CD4-positive, alpha-beta T cell treated with Interleukin-2 at 100 ng/mL for 4 hours (primary cell): ENCODE results near the gene NCF4.

Experiments
- DNase-seq: peaks from one replicate; pipeline ENCODE4 v3.0.0-alpha.2; 2020; ENCODE audit warnings: low spot score

Gene NCF4

GRCh38 chr22:36838119-36839030, 22.4 kb upstream of the NCF4 start:
- no peak for DNase-seq

DNA sequence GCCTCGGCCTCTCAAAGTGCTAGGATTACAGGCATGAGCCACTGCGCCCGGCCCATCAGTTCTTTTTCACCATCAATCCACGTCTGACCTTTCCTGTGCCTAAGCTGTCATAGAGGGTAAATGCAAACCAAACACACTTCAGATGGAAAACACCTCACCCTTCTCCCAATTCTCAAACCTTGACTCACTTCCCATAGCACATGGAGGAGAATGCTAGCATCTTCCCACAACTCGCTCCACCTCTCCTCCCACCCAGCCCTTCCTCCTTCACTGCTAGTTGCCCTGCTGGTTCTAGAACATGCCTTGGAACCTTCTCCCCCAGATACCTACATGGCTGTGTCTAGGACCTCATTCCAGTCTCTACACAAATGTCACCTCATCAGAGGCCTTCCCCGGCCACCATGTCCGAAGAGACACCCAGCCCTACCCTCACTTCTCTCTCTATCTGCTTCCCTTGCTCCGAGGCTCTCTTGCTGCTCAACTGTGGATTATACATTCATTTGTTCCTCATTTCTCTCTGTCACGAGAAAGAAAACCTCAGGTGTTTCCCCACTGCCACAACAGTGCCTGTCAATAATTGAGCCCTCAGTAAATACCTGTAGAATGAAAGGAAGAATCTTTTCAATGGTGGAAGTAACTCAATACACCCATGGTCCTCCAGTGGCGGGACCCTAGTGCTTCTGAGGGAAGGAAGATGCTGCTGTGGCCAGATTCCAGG, 21.3 kb upstream of the NCF4 start:
- no peak for DNase-seq

DNA sequence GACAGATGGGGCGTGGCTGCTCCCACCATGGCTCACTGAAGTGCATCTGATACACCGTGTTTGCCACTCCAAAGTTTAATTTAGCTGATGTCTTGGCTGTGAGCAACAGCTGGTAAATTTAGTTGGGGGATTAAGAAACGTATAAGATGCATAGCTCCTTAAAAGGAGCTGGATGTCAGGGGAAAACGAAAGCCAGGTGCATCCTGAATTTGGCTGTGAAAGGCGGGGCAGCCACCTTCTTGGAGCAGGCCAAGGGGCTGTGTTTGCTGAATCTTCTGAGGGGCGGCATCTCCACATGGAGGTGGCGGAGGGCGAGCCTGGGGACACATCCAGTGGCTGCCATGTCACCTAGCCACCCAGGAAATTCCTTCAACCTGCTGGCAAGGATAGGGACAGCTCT, 20.7 kb upstream of the NCF4 start:
- no peak for DNase-seq

GRCh38 chr22:36846271-36846670, 14.5 kb upstream of the NCF4 start:
- no peak for DNase-seq

- no peak for DNase-seq
Observed at GRCh38 chr22:36846949-36847348, 13.9 kb upstream of the NCF4 start.

- DNase-seq: no peak
Observed at GRCh38 chr22:36850056-36850455, 10.8 kb upstream of the NCF4 start.

- DNase-seq: no peak
Observed at GRCh38 chr22:36850682-36851081, 10.1 kb upstream of the NCF4 start.

DNA sequence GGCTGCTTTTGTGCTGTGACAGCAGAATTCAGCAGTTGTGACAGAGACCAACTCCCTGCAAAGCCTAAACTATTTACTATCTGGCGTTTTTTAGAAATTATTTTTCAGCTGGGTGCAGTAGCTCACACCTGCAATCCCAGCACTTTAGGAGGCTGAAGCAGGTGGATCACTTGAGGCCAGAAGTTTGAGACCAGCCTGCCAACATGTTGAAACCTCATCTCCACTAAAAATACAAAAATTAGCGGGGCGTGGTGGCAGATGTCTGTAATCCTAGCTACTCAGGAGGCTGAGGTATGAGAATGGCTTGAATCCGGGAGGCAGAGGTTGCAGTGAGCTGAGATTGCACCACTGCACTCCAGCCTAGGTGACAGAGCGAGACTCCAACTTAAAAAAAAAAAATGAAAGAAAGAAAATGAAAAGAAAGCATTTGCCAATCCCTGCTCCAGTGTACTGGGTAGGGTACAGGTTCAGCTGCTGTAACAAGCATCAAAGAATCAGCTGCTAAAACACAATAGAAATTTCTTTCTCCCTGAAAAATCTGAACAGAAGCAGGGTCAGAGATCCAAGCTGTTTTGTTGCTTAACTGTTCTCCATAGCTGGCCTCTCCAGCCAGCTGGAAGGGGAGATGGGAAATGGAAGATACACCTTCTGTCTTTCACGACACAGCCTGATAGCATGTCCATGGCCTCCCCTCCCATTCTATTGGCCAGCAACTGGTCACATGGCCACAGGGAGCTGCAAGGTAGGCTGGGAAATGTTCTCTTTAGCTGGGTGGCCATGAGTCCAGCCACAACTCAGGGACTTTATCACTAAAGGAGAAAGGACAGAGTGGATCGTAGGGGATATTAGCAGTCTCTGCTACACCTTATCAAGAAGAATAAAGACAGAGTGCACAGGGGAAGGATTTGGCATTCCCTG, 8.5 kb upstream of the NCF4 start:
- DNase-seq: no peak

DNA sequence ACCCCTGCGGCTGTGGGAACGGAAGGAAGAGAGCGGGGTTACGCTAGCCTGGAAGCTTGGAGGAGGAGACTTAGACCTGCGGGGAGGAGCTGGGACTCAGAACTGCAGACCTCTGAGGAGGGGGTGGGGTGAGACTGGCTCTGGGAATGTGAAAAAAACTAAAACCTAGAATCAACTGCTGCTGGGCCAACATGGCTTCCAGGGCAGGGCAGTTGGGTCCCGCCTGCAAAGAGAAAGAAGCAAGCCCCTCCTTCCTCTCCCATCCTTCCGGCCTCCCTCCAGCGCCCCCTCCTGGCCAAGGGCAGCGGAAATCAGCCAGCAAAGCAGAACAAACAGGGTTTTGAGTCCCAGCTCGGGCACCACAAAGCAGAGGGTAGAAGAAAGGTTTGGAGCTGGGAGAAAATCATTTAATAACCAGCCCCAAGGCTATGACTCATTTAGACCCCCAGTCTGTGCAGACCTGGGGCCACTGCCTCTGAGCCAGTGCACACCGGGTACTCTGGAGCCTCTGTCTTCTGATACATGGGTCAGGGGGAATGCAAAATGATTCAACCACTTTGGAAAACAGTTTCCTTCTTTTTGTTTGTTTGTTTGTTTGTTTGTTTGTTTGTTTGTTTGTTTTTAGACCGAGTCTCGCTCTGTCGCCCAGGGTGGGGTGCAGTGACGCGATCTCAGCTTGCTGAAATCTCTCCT, 7.3 kb upstream of the NCF4 start:
- peak; percentile 89 for DNase-seq

DNA sequence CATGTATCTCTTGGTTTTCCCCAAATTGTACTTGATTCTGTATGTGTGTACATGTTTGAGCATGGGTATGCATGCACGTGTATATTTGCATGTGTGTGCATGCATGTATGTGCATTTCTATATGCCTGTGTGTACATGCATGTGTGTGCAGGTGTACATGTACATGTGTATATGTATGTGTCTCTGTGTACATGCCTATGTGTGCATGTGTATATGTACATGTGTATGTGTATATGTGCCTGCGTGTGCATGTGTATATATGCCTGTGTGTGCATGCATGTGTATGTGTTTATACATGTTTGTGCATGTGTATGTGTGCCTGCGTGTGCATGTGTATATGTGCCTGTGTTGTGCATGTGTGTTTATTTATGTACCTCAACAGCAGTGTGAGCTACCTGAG, 5.3 kb upstream of the NCF4 start:
- no peak for DNase-seq

GRCh38 chr22:36856121-36856791, 4.5 kb upstream of the NCF4 start:
- peak; percentile 92 for DNase-seq

DNA sequence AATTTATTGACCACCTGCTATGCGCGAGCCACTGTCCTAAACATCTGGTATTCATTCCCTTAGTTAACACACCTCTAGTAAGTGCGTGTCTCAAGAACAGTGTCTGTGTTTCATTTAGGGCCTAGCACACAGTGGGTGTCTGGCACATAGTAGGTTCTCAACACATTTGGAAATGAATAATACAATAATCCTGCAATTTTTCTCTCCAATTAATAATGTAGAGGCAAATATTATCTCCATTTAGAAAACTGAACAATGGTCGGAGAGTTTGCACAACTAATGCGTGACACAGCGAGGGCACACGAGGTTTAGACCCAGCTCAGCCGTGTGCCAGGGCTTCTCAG, 4.0 kb upstream of the NCF4 start:
- no peak for DNase-seq

GRCh38 chr22:36858156-36858555, 2.6 kb upstream of the NCF4 start:
- no peak for DNase-seq

DNA sequence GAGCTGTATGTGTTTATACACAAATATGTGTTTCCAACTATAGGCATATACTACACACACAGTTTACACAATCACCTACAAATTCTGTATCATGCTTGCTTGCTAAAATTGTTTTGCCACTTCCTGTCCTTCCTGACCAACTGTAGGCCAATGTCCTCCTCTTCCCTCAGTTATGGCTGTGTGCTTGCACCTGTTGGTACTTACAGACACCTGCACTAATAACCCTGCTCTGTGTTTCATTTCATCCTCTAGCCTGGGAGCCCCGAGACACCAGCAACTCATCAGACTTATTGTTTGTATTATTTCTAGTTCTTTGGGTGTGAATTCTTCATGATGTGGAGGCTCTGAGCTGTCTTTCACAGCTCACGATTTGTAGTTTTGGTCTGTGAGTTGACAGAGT, 1.8 kb upstream of the NCF4 start:
- DNase-seq: no peak

GRCh38 chr22:36860017-36860416, 789 bp upstream of the NCF4 start:
- no peak for DNase-seq

DNA sequence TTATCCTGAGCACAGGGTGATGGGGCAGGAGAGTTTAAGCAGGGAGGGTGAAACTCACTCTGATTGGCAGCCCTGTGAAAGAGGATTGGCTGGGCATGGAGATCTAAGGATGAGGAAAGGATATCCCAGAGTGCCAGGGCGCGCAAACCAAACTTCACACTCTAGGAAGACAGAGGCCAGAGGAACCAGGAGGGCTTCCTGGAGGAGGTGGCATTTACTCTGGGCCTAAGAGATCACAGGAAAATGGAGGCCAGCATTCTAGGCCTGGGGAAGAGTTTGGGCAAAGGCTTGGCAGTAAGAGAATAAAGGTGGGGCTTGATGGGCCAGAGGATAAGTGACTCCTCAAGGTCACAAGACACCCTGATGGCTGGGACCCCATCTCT, 377 bp upstream of the NCF4 start:
- DNase-seq: no peak

DNA sequence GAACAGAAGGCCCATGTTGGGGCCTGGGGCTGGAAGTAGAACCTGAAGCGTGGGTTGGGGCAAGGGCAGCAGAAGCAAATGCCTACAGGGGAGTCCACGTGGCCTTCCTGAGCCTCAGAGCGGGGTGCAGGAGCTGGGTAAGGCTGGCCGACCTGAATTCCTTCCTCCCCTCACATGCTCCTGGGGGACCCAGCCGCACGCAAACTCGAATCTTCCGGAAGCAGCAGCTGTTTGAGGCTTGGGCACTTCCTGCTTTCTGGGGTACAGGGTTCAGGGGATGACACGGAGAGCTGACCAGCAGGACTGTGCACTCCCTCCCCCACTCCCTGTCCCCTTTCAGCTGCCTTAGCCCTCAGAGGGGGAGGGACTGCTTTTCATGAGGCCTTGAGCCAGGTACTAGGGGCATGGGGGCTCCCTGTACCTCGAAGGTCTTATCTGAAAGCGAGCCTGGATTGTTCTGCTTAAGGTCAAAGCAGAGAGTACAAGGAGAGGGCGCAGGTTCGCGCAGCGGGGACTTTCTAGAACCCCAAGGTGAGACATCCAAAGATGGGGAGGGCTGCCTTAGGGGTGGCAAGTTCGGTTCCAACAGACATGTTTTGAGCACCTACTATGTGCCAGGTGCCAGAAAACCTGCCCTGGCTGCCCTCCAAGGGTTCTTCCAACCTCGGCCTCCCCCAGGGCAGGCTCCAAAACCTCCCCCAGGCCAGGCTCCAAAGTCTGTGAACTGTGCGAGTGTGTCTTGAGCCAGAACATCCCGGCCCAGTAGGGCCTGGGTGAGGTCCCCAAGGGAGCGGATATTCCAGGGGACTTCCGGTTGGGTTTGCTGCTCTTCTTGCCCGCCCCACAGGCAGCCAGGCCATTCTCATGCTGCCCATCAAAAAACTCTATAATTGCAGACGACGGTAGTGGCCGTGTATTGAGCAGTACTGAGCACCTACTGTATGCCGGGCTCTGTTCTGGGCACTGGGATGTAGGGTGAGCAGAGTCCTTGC, 1.7 kb downstream of the NCF4 start:
- DNase-seq: no peak

- no peak for DNase-seq
Observed at GRCh38 chr22:36863281-36863680, 2.5 kb downstream of the NCF4 start.

- no peak for DNase-seq
Observed at GRCh38 chr22:36863979-36864378, 3.2 kb downstream of the NCF4 start.
